MCF 10A (cell line): Measurements from ENCODE around the gene CACNG3. TPM values are rescaled to one million over a fixed set of nuclear protein-coding genes. Genes with fewer than 3 reads are reported as not detected.

ENCODE experiments used
- BruUV-seq: library from RNA; stranded (reverse); fragments of 400-500 nt; replicated peaks from 2 replicates; lab custom pipeline; 2021; lab: Mats Ljungman, UMichigan
- CTCF ChIA-PET: fragments of 300-600 bp; sonication (Branson Sonifier 250); formaldehyde crosslinking; extraction: SDS; loops from one replicate; lab custom pipeline; 2021; ENCODE audit warnings: antibody characterized with exemption, inconsistent platforms; lab: Yijun Ruan, JAX
- POLR2A ChIA-PET: fragments of 300-600, 350-650 bp; sonication (Branson Sonifier 250); formaldehyde crosslinking; extraction: SDS; loops from one replicate; lab custom pipeline; 2020; ENCODE audit warnings: antibody characterized with exemption, inconsistent platforms; lab: Yijun Ruan, JAX
- DNase-seq: peaks from one replicate; pipeline ENCODE4 v3.0.0-alpha.2; 2018; ENCODE audit not compliant: unreplicated experiment
- H3K27ac Mint-ChIP-seq: one replicate; pipeline ENCODE4 v1.8.0; 2022; ENCODE audit warnings: mild to moderate bottlenecking, low read depth, mixed read lengths; ENCODE audit not compliant: unreplicated experiment
- H3K27me3 Mint-ChIP-seq: one replicate; pipeline ENCODE4 v1.8.0; 2022; ENCODE audit warnings: mixed read lengths; ENCODE audit not compliant: insufficient read depth, unreplicated experiment
- H3K36me3 Mint-ChIP-seq: one replicate; pipeline ENCODE4 v1.8.0; 2022; ENCODE audit warnings: mild to moderate bottlenecking, moderate library complexity, mixed read lengths; ENCODE audit not compliant: insufficient read depth, unreplicated experiment
- H3K4me1 Mint-ChIP-seq: one replicate; pipeline ENCODE4 v1.8.0; 2022; ENCODE audit warnings: mixed read lengths; ENCODE audit not compliant: insufficient read depth, unreplicated experiment
- H3K4me3 Mint-ChIP-seq: one replicate; pipeline ENCODE4 v1.8.0; 2022; ENCODE audit warnings: mild to moderate bottlenecking, moderate library complexity, mixed read lengths; ENCODE audit not compliant: unreplicated experiment
- H3K9me3 Mint-ChIP-seq: one replicate; pipeline ENCODE4 v1.8.0; 2022; ENCODE audit warnings: mixed read lengths; ENCODE audit not compliant: unreplicated experiment
- intact Hi-C: fragments of 100-400 bp; cut with micrococcal nuclease; formaldehyde crosslinking; loops from 2 replicates; pipeline ENCODE4 v1.14.1; 2022
- total RNA-seq: library from RNA; stranded (reverse); gene quantifications from 2 replicates; pipeline ENCODE4 v1.2.3, GENCODE V29; 2022
- TF ChIP-seq, protein P1 (sequence below): fragments of 200-600 bp; IDR thresholded peaks from one replicate; pipeline ENCODE4 v1.8.0; 2022; ENCODE audit warnings: antibody characterized with exemption, mild to moderate bottlenecking; ENCODE audit not compliant: unreplicated experiment

The CACNG3 gene
- total RNA-seq, 1 experiment from 2014 or later = not detected

- CTCF ChIA-PET = no interaction called here
- BruUV-seq = no TSS peak
Observed at GRCh38 chr16:24257958-24258357, 1.8 kb downstream of the CACNG3 start.

GRCh38 chr16:24258791-24259190 lies 2.7 kb downstream of the CACNG3 start:
- no peaks in the 10 kb centered on the region for H3K36me3 Mint-ChIP-seq
- DNase-seq = no peak
- H3K9me3 Mint-ChIP-seq = no peaks in the 10 kb centered on the region
- TF ChIP-seq, protein P1, sequence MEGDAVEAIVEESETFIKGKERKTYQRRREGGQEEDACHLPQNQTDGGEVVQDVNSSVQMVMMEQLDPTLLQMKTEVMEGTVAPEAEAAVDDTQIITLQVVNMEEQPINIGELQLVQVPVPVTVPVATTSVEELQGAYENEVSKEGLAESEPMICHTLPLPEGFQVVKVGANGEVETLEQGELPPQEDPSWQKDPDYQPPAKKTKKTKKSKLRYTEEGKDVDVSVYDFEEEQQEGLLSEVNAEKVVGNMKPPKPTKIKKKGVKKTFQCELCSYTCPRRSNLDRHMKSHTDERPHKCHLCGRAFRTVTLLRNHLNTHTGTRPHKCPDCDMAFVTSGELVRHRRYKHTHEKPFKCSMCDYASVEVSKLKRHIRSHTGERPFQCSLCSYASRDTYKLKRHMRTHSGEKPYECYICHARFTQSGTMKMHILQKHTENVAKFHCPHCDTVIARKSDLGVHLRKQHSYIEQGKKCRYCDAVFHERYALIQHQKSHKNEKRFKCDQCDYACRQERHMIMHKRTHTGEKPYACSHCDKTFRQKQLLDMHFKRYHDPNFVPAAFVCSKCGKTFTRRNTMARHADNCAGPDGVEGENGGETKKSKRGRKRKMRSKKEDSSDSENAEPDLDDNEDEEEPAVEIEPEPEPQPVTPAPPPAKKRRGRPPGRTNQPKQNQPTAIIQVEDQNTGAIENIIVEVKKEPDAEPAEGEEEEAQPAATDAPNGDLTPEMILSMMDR = no peak
- no TSS peak for BruUV-seq
- H3K27ac Mint-ChIP-seq = no peak overlapping the region
- H3K4me3 Mint-ChIP-seq = no peak overlapping the region
- H3K27me3 Mint-ChIP-seq = peaks cover 44% of the 10 kb centered on the region
- POLR2A ChIA-PET = interaction anchor here (0.6 kb wide), 1 partner anchor 53 kb away, joined by 4 read pairs; no protein-coding TSS in a partner anchor
- CTCF ChIA-PET = interaction anchor here (0.6 to 1.2 kb wide), 2 partner anchors 217 to 268 kb away, joined by 4 read pairs; no protein-coding TSS in a partner anchor
- intact Hi-C loops = no loop called here
- H3K4me1 Mint-ChIP-seq = no peaks in the 10 kb centered on the region

More at GRCh38 chr16:24257958-24258357, 1.8 kb downstream of the CACNG3 start:
- Mint-ChIP-seq H3K9me3 (no peaks in the 10 kb centered on the region), H3K27me3 (peaks cover 51% of the 10 kb centered on the region), H3K27ac (no peak overlapping the region), H3K4me1 (peaks cover 6% of the 10 kb centered on the region), H3K36me3 (no peaks in the 10 kb centered on the region), H3K4me3 (no peak overlapping the region)
- TF ChIP-seq, protein P1 = no peak
- DNase-seq = peak; percentile 57
- intact Hi-C loops = no loop called here
- POLR2A ChIA-PET = no interaction called here

DNA sequence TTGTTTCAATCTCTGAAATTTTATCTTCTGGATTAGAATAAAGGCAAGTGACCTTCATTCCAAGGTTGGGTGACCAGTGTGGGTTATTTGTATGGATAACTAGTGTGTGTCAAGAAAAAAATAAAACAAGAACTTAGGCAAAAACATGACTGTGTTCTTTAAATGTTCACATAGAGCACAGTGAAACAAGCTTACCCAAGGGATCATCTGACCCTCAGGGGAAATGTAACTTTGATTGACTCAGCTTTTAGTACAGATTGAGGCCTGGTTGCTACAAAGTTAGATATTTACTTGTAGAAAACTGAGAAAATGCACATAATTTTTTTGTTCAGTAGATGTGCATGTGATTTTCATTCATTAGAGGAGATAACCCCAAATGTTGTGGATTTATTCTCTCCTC lies 6.7 kb downstream of the CACNG3 start:
- ChIA-PET POLR2A (no interaction called here), CTCF (interaction anchor here (2.5 kb wide), 1 partner anchor 10 kb away, joined by 18 read pairs; no protein-coding TSS in a partner anchor)
- DNase-seq = no peak
- Mint-ChIP-seq H3K27me3 (peaks cover 19% of the 10 kb centered on the region), H3K4me1 (no peaks in the 10 kb centered on the region), H3K4me3 (no peak overlapping the region), H3K9me3 (peaks cover 14% of the 10 kb centered on the region), H3K27ac (no peak overlapping the region), H3K36me3 (no peaks in the 10 kb centered on the region)
- intact Hi-C loops = no loop called here
- TF ChIP-seq, protein P1 = no peak
- BruUV-seq = no TSS peak

DNA sequence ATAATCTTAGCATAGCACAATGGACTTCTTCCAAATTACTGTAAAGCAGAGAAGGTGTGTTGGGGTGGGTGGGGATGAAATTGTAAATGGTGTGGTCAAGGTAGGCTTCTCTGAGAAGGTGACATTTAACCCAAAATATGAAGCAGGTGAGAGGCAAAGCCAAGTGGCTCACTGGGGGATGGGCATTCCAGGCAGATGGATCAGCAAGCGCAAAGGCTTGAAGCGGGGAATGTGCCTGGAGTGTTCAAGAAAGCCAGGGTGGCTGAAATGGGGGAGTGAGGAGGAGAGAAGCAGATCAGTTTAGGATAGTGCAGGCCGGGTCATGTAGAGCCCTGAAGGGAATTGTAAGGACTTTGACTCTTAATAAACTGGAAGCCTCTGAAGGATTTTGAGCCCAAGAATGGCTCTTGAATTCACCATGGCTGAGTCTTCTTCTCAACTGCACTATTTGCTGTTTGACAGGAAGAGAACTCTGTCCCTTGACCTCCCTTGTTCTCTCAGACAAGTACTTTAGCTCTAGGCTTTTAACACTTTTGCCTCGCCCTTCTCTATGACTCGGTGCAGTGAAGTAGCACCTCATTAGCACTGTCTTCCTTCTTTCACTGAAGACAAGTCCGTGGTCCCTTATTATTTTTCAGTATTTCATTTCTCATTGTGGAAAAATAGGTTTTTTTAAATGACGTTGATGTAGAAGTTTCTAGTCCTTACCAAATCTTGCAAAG lies 14.7 kb downstream of the CACNG3 start:
- Mint-ChIP-seq H3K4me1 (peaks cover 24% of the 10 kb centered on the region), H3K4me3 (no peak overlapping the region), H3K36me3 (no peaks in the 10 kb centered on the region), H3K27me3 (no peaks in the 10 kb centered on the region), H3K9me3 (peaks cover 7% of the 10 kb centered on the region), H3K27ac (no peak overlapping the region)
- no TSS peak for BruUV-seq
- TF ChIP-seq, protein P1 = no peak
- POLR2A ChIA-PET = interaction anchor here (0.6 kb wide), 1 partner anchor 283 kb away, joined by 3 read pairs; no protein-coding TSS in a partner anchor
- CTCF ChIA-PET = interaction anchor here (0.6 to 4.0 kb wide), 2 partner anchors 18 to 42 kb away, joined by 3 to 23 read pairs; no protein-coding TSS in a partner anchor
- intact Hi-C loops = no loop called here
- DNase-seq = peak; percentile 37
